ENCODE results near the gene PRKCZ.
"Not testable (repeated sequence)": the region's sequence is repeated elsewhere in the genome, so short reads cannot be mapped to it uniquely, and the experiment has no call there.

Gene PRKCZ

DNA sequence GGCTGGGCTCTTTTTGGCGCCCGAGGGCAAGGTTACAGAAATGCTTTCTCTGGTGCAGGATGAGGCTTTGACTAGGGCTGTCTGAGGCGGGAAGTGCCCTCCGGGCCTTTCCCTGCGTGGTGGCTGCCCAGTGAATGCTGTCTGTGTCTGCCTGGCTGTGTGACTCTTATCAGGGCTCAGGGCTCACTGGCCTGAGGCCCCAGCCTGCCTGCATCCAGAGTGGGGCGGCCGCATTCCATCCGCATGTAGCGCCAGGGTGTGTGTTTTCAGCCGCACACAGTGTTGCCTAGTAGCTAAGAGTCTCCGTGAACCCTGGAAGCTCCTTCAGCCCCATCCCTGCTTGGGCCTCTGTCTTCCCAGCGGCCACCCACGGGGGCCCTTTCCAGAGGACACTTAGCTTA, 85.2 kb downstream of the PRKCZ start:
- peak; percentile 52 for DNase-seq (ENCODE audit: low spot score)

DNA sequence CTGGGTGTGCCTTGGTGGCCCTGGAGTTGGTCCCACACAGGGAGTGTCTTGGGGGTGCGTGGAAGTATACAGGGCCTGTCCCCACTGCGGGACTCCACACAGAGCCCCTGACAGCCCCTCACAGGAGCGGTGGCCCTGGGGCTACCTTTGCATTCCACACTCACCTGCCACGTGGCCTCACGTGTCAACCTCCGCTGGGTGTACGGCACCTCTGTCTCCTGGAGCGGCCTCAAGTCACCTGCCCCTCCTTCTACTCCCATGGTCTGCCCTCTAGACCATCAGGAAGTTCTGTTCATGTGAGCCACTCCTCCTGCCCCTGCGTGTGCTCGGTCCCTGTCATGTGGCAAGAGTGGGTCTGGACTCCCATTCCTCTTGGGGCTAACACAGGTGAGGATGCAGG, 85.7 kb downstream of the PRKCZ start:
- DNase-seq (ENCODE audit: low spot score) = no peak

DNA sequence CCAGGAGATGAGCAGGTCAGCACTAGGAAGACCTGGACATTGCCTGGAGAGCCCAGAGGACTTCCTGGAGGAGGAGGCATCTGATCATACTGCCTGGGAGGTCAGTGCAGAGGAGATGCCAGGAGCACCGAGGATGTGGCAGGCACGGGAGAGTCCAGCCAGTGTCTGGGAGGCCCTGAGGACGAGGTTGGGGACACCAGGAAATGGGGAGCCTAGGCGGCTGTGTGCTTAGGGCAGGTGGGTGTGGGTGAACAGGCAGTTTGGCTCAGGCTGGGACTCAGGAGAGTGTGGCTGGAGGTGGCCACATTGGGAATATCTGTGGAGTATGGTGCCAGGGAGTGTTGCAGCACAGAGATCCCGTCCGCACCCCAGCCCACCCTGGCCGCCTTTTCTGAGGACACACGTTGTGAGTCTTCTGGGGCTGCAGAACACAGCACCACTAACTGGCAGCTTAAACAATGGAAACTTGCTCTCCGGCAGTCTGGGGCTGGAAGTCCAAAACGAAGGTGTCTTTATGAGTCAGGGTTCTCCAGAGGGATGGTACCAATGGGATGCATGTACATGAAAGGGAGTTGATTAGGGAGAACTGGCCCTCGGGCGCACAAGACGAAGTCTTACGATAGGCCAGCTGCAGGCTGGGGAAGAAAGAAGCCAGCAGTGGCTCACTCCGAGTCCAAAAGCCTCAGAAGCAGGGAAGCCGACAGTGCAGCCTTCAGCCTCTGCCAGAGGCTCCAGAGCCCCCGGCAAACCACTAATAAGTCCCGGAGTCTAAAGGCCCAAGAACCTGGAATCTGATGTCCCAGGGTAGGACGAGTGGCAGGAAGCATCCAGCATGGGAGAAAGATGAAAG, 86.4 kb downstream of the PRKCZ start:
- no peak for DNase-seq (ENCODE audit: low spot score)

- DNase-seq (ENCODE audit: low spot score) = no peak
Observed at GRCh38 chr1:2137257-2138121, 87.3 kb downstream of the PRKCZ start.

- DNase-seq (ENCODE audit: low spot score) = not testable (repeated sequence)
Observed at GRCh38 chr1:2139156-2139555, 88.9 kb downstream of the PRKCZ start.

DNA sequence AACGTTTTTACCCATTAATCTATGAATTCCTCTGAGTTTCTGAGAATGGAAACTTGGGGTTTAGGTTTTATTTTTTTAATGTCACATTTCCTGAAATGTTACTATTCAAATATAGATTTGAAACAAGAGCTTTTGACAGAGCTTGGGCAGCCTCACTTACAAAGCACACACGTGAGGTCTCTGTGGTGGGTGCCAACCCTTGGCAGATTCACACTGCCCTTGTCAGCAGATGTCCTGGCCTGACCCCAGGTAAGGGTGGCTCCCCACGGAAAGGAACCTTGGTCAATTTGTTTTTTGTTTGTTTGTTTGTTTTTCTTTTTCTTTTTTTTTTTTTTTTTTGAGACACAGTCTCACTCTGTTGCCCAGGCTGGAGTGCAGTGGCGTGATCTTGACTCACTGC, 90.8 kb downstream of the PRKCZ start:
- DNase-seq (ENCODE audit: low spot score) = no peak

- DNase-seq (ENCODE audit: low spot score) = no peak
Observed at GRCh38 chr1:2143814-2144500, 93.7 kb downstream of the PRKCZ start.

GRCh38 chr1:2144501-2145090, 94.4 kb downstream of the PRKCZ start:
- no peak for DNase-seq (ENCODE audit: low spot score)

DNA sequence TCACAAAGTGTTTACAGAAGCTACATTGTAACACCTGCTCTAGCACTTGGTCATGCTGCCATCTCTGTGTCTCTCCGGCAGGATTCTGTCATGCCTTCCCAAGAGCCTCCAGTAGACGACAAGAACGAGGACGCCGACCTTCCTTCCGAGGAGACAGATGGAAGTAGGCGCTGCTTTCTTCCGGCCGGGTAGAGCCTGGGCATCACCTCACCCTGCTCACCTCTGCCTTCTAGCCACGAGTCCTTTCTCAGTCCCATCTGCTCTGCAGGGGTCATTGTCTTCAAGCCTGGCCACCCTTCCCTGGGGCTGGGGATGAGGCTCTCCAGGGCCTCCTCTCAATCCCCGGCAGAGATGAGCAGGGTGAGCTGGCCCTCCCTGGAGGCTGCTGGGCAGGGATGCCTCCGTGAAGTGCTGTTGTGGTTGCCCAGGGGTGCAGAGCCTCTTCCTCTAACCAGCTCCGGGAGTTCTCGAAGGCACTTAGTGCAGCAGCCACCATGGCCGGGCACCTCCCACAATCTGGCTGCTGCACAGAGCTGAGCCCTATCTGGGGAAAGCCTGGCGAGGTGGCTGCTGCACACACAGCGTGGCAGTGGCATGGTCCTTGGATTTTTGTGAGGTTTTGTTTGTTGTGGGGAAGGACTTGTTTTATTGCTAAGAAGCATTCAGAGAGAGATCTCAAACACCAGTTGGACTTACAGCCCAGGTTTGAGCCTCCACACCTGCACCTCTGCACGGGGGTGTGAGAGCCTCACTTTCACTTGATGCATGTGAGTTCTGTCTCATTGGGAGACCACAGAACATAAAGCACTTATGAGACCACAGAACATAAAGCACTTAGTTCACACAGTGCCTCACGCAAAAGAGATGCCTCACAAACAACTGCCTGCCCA, 96.0 kb downstream of the PRKCZ start:
- no peak for DNase-seq (ENCODE audit: low spot score)

DNA sequence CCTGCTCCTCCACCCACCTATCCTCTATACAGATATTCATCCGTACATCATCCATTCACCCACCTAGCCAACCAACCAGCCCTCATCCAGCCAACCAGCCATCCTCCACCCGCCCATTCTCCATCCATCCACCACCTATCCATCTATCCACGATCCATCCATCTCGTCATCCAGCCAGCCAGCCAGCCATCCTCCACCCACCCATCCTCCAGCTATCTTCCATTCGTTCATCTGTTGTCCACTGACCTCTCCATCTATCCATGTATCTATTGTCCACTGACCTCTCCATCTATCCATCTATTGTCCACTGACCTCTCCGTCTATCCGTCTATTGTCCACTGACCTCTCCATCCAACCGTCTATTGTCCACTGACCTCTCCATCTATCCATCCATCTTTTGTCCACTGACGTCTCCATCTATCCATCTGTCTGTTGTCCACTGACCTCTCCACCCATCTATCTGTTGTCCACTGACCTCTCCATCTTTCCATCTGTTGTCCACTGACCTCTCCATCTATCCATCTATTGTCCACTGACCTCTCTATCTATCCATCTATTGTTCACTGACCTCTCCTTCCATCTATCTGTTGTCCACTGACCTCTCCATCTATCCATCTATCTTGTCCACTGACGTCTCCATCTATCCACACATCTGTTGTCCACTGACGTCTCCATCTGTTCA, 96.8 kb downstream of the PRKCZ start:
- no peak for DNase-seq (ENCODE audit: low spot score)

GRCh38 chr1:2147869-2148268, 97.7 kb downstream of the PRKCZ start:
- not testable (repeated sequence) for DNase-seq (ENCODE audit: low spot score)

DNA sequence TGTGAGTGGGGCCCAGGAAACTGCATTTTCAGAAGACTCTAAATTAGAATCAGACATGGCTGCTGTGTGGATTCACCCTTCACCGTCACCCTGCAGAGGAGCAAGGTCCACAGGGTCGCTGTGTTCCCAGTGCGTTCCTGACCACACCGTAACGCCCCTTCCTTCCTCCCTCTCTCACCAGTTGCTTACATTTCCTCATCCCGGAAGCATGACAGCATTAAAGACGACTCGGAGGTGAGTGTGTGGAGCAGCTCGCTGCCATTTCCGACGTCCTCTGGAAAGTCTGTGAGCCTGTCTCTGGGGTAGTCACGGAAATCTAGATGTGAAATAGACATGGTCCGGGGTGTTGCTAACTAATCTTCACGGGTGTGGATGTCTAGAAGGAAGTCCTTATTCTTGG, 98.5 kb downstream of the PRKCZ start:
- DNase-seq (ENCODE audit: low spot score) = no peak

DNA sequence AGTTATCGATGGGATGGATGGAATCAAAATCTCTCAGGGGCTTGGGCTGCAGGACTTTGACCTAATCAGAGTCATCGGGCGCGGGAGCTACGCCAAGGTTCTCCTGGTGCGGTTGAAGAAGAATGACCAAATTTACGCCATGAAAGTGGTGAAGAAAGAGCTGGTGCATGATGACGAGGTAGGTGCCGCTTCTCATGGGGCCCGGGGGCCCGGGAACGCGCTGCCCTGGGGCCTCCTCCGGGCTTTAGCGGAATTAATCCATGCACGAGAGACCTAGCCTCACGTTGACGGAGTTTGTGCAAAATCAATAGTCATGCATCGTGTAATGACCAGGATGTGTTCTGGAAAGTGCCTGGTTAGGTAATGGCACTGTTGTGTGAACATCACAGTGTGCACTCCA, 100.6 kb downstream of the PRKCZ start:
- DNase-seq (ENCODE audit: low spot score) = no peak

- no peak for DNase-seq (ENCODE audit: low spot score)
Observed at GRCh38 chr1:2151252-2151651, 101.0 kb downstream of the PRKCZ start.

GRCh38 chr1:2151911-2152310, 101.7 kb downstream of the PRKCZ start:
- DNase-seq (ENCODE audit: low spot score) = no peak

DNA sequence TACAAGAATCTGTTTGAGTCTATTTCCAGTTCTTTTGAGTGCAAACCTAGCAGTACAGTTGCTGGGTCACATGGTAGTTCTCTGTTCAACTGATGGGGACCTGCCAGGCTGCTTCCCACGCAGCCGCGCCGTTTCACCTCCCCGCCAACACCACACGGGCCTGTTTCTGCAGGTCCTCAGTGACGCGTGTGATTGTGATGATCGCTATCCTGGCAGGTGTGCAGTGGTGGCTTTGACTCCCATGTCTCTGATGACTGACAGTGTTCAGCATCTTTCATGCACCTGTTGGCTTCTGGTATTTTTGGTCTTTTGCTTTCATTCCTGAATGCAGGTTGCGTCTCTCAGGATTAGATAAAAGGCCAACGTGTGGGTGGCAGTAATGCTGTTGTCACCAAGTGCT, 102.7 kb downstream of the PRKCZ start:
- DNase-seq (ENCODE audit: low spot score) = peak; percentile 72

DNA sequence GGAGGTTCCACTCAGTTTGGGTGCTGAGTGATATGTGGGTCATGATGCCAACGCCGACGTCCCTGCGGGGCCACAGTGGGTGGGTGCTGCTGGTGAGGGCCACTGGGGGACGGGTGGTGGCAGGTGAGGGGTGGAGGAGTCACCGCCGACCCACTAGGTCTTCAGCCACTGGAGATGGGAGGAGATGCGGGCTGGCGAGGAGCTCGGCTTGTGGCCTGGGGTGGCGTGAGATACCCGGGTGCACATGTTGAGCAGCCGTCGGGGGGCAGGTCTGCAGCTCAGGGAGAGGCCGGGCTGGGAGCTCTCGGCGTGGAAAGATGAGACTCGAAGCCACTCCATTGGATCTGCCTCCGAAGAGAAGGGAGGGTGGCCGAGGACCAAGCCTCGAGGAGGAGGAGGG, 103.8 kb downstream of the PRKCZ start:
- no peak for DNase-seq (ENCODE audit: low spot score)

- no peak for DNase-seq (ENCODE audit: low spot score)
Observed at GRCh38 chr1:2155147-2155598, 105.0 kb downstream of the PRKCZ start.

- no peak for DNase-seq (ENCODE audit: low spot score)
Observed at GRCh38 chr1:2155788-2156187, 105.6 kb downstream of the PRKCZ start.

GRCh38 chr1:2156866-2157265, 106.7 kb downstream of the PRKCZ start:
- DNase-seq (ENCODE audit: low spot score) = no peak
